A172 (cell line): ENCODE data around the gene TRIM39. TPM values are rescaled to one million over a fixed set of nuclear protein-coding genes. Genes with fewer than 3 reads are reported as not detected.
A peak's percentile ranks its signal among the peaks of the same experiment; 100 is the strongest.
"Not testable (repeated sequence)": the region's sequence is repeated elsewhere in the genome, so short reads cannot be mapped to it uniquely, and the experiment has no call there.

Source experiments
- DNase-seq: peaks from one replicate; pipeline ENCODE4 v3.0.0-alpha.2; 2015; ENCODE audit warnings: low spot score
- total RNA-seq: library from RNA; depleted of rRNA; stranded (reverse); fragments of >200 nt; shearing (Covaris generic); gene quantifications from 2 replicates; pipeline ENCODE4 v1.2.3, GENCODE V29; 2014; rRNA removed

The TRIM39 gene
- total RNA-seq, result 7.9 and 24.0 TPM in 2 replicates

GRCh38 chr6:30326526-30327231 is at the start of gene TRIM39:
TRIM39 (plus strand) TSS chr6:30326927; CDS start chr6:30329318, 2,391 bp downstream.
- DNase-seq, result peak; percentile 67

GRCh38 chr6:30280988-30281387 is 45.7 kb upstream of the TRIM39 start:
- DNase-seq, result not testable (repeated sequence)

GRCh38 chr6:30282522-30282921 is 44.2 kb upstream of the TRIM39 start:
- no peak for DNase-seq

GRCh38 chr6:30283761-30284160 is 43.0 kb upstream of the TRIM39 start:
- no peak for DNase-seq

- no peak for DNase-seq
Observed at GRCh38 chr6:30287139-30287538, 39.6 kb upstream of the TRIM39 start.

GRCh38 chr6:30295837-30296236 is 30.9 kb upstream of the TRIM39 start:
- no peak for DNase-seq

GRCh38 chr6:30304002-30304401 is 22.7 kb upstream of the TRIM39 start:
- DNase-seq, result no peak

GRCh38 chr6:30311101-30311500 is 15.6 kb upstream of the TRIM39 start:
- no peak for DNase-seq

- no peak for DNase-seq
Observed at GRCh38 chr6:30311671-30312070, 15.1 kb upstream of the TRIM39 start.

GRCh38 chr6:30312266-30312665 is 14.5 kb upstream of the TRIM39 start:
- DNase-seq, result no peak

- no peak for DNase-seq
Observed at GRCh38 chr6:30312676-30313321, 13.9 kb upstream of the TRIM39 start.

- DNase-seq, result no peak
Observed at GRCh38 chr6:30315156-30315555, 11.6 kb upstream of the TRIM39 start.

- no peak for DNase-seq
Observed at GRCh38 chr6:30317913-30318589, 8.7 kb upstream of the TRIM39 start.

- DNase-seq, result no peak
Observed at GRCh38 chr6:30319146-30319835, 7.4 kb upstream of the TRIM39 start.

- no peak for DNase-seq
Observed at GRCh38 chr6:30321692-30322388, 4.9 kb upstream of the TRIM39 start.

- DNase-seq, result peak; percentile 81
Observed at GRCh38 chr6:30322527-30323501, 3.9 kb upstream of the TRIM39 start.

GRCh38 chr6:30323806-30324205 is 2.9 kb upstream of the TRIM39 start:
- peak; percentile 56 for DNase-seq

- peak; percentile 81 for DNase-seq
Observed at GRCh38 chr6:30325150-30325872, 1.4 kb upstream of the TRIM39 start.

GRCh38 chr6:30325873-30326525 is 728 bp upstream of the TRIM39 start:
- DNase-seq, result no peak
